A172 (cell line): ENCODE data around the gene WWC1. TPM values are rescaled to one million over a fixed set of nuclear protein-coding genes. Genes with fewer than 3 reads are reported as not detected.

ENCODE experiments used
- DNase-seq: peaks from one replicate; pipeline ENCODE4 v3.0.0-alpha.2; 2015; ENCODE audit warnings: low spot score
- total RNA-seq: library from RNA; depleted of rRNA; stranded (reverse); fragments of >200 nt; shearing (Covaris generic); gene quantifications from 2 replicates; pipeline ENCODE4 v1.2.3, GENCODE V29; 2014

The WWC1 gene
- total RNA-seq, 1 experiment from 2014 or later: 19.1 TPM

DNA sequence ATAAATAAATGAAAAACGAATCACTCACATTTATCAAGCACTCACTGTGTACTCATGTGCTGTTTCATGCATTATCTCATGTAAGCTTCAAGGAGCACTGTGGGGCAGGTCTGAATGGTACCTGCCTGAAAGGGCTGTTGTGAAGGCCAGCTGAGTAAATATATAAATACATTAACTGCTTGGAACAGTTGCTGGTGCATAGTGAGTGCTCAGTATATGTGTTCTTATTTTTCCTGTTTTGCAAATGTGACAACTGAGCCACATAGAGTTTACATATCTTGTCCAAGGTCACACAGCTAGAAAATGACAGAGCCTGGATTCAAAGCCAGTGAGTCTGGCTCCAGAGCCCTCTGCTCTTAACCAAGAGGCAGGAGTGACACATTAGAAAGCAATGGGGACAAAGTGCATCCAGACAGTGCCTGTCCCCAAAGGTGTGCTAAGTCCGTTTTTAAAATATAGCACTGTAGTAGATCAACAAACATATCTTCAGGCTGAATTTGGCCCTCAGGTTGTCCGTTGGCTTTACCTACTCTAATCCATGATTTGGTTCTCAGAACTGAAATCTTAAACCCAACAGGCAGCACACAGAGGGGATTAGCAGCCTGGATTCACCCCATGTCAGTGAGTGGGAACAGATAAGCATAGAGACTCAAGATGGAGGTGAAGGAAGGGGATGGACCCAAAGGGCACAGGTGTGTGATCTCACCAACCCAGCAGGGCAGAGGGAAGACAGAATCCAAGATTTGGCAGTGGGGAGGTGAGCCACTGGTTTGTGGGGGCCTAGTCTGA lies 70.8 kb downstream of the WWC1 start:
- DNase-seq: no peak

DNA sequence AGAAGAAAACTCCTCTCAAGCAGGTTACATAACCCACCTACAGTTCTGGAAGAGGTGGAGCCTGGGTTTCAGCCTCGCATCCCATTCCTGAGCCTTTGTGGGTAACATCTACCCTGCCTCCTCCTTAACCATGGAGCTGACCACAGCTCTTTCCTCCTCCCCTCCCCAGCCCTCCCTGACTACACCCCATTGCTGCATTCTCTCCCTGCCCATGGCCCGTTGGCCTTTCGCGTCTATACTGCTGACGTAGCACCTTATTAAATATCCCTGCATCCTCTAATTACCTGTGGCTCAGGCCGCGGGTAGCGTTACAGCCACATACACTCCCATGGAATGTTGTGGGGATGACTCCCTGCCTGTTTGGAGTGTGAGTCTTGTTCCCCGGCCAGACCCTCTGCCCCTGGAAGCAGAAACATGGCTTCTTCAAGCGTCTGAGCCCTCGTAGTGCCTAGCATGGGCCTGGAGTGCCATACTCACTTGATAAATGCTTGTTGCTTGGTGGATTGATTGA lies 72.8 kb downstream of the WWC1 start:
- peak; percentile 53 for DNase-seq

DNA sequence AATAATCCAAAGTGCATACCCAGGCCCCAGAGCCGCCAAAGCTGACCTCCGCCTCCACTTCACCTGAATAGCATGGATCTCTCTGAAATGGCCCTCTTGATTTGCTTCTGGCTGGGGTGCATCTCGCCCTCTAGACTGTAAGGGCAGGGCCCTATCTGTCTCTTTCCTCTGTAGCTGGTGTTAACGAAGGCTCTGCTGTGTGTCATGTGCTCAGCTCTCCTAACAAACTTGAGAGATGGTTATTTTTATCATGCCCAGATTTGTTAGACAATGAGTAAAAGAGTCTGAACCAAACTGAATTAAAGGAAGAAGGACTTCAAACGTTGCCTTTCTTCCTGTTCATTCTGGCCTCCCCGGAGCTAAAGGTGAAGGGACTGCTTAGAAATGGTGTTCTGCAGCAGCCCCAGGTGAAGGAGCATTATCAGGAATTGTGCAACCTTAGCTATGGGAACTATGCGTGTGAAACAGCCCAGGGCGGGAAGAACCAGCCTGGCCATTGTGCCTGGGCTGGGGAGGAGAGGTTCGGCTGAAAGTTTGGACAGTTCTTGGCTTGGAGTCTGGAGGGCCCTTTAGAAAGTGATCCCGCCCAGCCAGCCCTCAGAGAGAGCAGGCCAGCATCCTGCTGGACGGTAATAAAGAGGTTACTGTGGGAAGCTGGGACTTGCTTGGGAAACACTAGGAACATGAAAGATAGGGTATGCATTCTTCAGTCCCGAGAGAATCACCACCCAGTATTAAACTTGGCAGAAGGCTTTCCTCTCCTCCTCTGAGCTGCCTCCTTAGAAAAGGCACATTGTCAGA lies 73.5 kb downstream of the WWC1 start:
- no peak for DNase-seq

DNA sequence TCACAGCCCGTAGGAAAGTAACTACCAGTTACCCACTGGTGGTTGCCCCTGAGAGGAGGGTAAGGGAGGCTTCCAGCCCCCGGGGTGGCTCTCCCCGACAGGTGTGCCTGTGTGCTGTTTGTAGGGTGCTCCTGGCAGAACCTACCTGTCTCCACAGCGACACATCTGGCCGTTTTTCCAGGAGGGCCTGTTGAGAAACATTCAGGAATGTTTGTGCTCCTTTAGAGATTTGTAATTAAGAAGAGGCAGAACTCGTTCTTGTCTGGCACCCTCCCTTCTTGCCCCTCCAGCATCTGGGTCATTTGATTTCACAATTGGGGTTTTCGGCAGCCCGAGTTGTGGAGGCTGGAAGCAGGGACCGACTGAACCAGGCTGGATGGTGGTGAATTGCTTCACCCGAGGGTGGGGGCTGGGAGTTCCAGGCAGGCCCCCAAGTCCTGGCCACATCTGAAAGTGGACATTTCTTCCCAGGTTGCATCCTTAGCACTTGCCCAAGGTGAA lies 74.2 kb downstream of the WWC1 start:
- DNase-seq: no peak

DNA sequence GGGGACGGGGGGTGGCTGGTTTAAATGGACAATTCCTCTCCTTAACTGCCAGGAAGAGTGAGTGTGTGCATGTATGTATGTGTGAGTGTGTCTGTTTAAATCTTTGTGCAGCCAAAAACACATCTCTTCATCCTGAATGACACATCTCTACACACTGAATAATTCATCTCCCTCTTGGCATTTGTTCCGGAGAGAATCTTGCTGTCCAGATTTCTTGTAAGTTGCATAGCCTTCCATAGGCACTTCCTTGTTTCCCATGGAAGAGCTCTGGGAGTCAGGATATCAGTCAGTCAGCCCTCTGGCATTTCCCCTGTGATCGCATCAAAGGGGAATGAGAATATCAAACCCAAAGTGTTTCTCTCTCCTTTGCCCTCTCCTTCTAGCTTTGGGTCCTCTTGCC lies 74.7 kb downstream of the WWC1 start:
- peak; percentile 71 for DNase-seq

DNA sequence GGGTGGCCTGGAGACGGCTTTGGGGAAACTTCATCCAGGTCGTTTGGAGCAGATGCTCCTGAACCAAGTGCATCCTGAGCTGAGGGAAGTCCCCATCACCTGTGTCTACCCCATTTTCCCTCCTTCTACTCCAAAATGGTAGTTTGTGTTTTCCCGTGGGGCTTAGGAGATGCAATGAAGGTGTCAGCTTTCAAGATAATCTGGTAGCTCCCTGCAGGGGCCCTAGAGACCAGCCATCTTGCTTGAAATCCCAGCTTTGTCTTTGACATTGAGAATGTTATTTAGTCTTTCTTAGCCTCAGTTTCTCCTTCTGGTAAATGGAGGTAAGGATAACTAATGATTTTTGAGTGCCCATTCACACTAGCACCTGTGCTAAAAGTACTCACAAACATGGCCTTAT lies 77.4 kb downstream of the WWC1 start:
- DNase-seq: no peak

DNA sequence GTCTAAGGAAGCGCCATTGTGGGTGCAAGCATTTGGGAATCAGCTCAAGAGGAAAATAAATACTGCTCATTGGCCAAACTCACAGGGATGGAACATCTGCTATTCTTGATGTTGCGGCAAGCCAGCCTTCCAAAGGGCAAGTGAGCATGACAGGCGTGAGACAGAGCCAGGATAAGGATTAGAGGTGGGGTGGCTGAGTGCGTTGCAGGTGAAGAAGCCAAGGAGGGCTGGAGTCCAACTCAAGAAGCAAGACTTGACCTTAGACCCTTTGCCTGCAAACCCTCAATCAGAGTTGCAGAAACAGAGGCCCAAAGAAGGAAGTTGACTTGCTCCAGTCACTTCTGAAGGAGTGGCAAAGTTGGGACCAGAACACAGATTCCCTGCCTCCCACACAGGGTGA lies 79.4 kb downstream of the WWC1 start:
- DNase-seq: no peak

DNA sequence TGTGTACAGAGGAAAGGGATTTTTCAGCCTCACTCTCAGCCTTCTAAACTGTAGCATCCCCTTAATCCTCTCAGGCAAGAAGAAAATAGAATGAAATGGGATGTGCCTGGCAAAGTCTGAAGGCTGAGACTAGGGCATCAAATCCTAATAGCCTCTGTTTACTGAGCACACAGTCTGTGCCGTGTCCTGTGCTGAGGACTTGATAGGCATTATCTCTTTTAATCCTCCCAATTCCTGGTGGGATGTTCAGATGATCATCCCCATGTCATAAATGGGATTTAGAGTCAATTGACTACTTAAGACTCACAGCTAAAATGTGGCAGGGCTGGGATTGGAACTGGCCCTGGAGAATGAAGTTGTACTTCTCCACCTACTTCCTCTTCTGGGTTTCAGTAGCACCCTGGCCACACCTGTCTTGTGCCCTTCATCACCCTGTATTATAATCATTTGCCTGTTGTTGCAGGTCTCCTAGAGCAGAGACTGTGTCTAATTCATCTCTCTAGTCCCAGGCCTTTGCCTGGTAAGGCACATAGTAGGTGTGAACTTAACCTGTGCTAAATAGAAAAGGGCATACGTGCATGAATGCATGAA lies 81.0 kb downstream of the WWC1 start:
- no peak for DNase-seq

DNA sequence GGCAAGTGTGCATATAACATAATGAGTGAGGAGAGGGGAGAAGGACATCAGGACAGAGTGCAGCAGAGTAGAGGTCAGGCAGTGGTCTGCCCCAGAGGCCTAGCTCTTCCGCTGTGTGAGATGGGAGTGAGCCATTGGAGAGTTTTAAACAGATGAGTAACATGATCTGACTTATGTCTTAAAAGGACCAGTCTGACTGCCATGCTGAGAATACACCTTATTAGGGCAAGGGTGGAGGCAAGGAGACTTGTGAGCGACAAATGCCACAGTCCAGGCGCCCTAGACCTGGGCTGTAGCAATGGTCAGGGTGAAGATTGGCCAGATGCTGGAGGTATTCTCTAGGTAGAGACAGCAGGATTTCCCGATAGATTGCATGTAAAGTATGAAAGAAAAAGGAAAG lies 83.1 kb downstream of the WWC1 start:
- no peak for DNase-seq

DNA sequence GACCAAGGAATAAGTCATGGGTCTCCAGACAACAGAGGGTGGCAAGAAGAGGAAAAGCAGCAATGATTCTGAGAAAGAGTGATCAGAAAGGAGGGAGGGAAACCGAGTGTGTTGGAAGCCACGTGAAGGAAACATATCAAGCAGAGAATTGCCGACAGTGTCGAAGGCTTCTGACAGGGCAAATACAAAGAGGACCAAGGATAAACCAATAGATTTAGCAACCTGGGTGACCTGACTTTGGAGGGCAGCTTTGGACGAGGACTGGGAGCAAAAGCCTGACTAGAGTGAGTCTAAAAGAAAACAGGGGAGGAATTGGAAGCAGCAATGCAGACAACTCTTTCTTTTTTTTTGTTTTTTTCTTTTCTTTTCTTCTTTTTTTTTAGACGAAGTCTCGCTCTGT lies 83.8 kb downstream of the WWC1 start:
- no peak for DNase-seq

DNA sequence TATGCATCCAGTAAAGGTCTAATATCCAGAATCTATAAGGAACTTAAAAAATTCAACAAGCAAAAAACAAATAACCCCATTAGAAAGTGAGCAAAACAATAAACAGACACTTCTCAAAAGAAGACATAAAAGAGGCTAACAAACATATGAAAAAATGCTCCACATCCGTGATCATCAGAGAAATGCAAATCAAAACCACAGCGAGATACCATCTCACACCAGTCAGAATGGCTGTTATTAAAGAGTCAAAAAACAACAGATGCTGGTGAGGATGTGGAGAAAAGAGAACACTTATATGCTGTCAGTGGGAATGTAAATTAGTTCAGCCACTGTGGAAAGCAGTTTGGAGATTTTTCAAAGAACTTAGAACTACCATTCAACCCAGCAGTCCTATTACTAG lies 86.1 kb downstream of the WWC1 start:
- DNase-seq: no peak

DNA sequence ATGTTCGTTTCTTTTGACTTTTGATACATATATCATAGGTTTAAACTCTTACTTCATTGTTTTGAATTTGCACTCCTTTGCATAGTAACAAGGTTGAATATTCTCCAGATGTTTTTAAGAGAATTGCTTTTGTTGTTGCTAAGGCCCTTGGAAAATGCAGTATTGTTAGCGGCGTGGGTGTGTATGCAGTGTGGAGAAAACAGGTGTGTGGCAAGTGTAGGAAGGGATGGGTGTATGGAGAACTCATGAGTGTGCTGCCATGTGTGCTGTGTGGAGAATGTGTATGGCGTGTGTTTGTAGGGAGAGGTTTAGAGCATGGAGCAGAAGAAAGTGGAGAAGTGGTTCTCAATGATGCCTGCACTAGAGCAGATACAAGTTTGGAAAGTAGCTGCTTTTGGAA lies 87.3 kb downstream of the WWC1 start:
- no peak for DNase-seq

DNA sequence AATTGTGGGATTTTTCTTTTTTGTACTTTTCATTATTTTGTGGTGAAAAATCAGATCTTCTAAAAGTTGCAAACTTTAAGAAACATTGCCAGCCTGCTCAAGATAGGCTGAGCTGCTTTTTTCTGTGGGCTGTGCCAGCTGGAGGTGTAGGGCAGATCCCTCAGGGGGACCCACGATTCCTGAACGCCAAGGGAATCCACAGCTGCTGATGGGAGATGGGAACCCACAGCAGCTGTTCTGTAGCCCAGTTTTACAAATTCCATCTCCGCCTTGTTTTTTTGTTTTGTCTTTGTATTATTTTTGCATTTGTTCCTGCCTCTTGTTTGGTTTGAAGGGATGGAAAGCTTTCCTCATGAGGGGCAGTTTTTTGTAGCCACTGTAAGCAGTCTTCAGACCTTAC lies 91.0 kb downstream of the WWC1 start:
- no peak for DNase-seq

DNA sequence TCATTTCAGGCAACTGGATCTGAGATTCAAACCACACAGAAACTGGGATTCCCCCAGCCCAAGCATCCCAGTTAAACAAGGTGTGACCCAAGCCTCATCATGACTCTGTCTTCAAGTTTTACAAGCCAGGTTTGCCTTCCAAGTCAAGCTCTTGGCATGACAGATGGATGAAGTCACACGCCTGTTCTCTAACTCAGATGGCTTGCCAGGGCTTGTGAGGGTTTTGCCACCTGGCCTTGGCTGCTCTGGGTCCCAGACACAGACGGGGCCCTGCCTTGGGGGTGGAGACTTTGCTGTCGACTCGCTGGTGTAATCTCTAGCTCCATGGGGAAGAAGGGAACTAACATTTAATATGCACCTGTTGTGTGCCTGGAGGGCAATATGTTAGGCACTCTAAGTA lies 99.0 kb downstream of the WWC1 start:
- no peak for DNase-seq

DNA sequence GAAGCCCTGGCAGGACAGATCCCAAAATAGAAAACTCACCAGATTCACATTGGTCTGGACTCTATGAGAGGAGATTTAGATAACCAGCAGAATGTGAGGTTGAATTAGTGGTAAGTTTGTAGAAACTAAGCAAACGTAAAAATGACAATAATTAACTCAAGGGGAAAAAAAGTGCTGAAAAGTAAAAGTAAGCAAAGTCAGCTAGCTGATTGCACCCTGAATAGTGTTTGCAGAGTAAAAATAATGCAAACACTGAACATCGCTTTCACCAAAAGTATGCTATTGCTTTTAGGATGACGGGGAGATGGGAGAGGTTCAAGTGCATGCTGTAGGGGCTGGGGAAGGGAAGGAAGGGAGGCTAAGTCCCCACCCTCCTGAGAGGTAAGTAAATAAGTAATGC lies 102.3 kb downstream of the WWC1 start:
- no peak for DNase-seq

DNA sequence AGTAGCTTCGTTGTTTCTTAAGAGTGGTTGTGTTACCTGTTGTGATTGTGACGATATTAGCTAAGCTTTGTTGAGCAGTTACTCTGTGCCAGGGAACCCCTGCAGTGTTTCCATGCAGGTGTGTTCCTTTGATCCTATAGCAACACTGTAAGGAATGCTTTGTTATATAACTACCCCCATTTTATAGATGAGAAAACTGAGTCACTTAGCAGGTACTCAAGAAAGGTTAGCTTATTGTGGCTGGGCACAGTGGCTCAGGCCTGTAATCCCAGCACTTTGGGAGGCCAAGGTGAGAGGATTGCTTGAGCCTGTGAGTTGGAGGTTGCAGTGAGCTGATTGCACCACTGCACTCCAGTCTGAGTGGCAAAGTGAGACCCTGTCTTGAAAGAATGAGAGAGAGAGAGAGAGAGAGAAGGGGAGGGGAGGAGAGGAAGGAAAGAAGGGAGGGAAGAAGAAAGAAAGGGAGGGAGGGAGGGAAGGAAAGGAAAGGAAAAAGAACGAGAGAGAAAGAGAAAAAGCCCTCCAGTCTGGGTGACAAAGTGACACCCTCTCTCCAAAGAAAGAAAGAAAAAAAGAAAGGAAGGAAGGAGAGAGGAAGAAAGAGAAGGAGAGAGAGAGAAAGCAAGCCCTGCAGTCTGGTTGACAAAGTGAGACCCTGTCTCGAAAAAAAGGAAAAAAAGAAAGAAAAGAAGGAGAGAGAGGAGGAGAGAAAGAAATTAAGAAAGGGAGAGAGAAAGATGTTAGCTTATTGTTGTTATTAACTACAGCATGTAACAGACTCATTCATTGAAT lies 109.2 kb downstream of the WWC1 start:
- DNase-seq: no peak

DNA sequence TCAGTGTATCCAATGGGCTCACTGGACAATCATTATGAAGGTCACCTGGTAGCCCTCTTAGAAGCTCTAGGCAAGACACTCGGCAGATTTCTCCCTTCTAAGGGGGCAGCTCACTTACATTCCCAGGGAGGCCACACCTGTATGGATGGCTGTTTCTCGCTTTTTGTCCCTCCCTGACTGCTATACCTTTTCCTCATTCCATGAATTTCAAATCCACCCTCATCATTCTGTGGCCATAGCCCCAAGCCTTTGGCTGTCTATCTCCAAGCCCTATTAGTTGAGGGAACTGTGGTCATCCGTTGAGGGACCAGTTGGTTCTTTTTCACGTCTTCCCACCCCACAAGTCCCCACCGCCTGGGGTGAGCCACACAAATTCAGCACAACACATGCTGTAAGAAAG lies 109.8 kb downstream of the WWC1 start:
- DNase-seq: no peak

DNA sequence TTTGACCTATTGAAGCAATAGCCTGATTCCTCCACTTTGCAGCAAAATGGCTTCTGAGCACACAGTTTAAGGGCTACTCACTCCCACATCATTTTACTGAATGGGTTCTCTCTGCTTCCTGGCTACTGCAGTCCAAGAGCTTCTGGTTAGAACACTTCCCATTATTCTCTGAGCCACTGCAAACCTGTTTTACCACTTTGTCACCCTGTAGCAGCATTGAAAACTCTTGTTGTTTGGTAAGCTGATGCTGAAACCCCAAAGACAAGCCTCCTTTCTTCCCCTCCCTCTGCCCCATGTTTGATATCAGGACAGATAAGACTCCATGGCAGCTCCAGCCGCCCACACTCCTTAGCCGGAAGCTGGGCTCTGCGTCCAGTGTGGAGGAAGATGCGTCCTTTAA lies 110.4 kb downstream of the WWC1 start:
- DNase-seq: no peak

DNA sequence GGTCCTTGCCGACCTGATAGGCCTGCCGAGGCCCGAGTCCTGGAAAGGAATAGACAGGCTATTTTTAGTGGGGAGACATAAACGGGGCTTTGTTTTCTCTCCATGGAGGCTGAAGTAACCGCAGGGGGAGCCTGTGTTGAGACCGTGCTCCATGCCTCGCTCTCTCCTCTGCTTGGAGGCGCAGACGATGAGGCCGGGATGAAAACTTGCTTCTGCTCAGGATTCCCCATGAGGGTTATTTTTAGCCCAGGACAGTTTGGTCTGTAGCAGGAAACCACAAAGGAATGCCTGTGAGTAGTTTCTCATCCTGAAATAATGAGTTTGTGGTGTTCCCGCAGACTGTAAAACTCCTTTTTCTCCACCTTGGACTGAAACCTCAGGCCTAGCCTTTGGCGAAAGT lies 112.9 kb downstream of the WWC1 start:
- peak; percentile 95 for DNase-seq

DNA sequence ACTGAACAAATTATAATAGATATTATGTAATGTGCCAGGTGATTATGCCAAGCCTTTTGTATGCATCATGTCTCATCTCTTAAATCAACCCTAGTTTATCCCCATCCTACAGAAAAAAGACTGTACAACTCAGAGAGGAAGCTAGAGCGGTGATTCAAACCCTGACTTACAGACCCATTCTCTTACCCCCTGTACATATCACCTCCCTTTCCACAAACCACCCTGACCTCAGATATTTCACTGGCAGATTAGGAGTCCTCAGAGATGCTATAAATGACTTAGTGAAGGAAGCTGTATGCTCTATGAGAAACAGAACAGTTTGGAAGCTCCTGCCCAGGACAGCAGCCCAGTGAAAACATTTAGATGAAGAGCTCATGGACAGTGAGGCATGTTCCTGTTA lies 115.8 kb downstream of the WWC1 start:
- no peak for DNase-seq

DNA sequence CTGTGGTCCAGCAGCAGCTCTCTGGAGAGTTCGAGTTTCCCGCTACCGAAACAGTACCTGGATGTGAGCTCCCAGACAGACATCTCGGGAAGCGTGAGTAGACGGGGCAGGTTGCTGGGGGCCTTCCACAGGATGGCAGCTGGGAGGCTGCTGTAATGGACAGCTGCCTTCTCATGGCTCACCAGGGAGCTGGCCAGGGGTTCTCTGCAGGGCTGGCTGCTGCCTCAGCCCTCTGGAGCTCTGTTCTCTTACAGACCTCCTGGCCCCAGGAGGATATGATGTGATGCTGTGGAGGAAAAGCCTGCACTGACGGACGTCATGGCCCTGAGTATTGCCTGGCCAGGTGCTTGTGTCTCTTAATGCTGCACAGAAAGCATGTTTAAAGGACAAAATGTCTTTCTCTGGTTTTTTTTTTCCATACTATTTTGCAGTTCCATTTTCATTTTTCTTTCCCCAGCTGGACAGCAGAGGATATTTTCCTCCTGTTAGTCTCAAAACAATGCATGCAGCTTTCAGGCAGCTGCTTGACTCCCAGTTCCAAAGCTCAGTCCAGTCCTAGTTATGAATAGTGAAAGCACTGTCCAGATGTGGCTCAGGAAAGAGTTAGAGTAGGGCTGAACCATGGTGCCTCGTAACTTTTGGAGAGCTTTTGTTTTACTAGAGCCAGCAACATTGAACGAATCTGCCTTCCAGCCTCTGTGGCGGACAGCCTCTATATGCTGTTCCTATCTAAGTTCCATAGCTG lies 117.3 kb downstream of the WWC1 start:
- DNase-seq: no peak
